RPMI8226 (cell line): ENCODE data around the gene NDUFA8.

Experiments
- DNase-seq: peaks from one replicate; pipeline ENCODE4 v3.0.0-alpha.2; 2015

Gene NDUFA8

DNA sequence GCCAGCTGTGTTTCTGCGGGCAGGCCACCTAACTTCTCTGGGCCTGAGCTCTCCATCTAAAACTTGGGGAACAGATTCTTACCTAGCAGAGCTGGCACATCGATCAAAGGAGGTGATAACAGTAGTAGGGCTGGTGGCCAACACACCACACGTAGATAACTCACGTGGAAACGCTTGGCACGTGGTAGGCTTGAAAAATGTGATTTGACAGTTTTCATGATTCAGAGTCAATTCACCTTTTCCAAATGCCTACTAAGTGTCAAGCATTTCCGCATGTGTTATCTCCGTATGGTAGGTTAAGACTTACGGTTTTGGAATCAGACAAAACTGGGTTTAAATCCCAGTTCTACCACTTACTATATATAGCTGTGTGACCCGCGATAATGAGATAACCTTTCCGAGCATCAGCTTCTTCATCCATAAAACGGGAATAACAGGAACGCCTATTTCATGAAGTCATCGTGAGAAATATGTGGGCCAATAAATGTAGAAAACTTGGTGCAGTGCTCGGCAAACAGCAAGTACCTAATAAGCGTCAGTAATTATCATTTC lies 25.5 kb downstream of the NDUFA8 start:
- no peak for DNase-seq

DNA sequence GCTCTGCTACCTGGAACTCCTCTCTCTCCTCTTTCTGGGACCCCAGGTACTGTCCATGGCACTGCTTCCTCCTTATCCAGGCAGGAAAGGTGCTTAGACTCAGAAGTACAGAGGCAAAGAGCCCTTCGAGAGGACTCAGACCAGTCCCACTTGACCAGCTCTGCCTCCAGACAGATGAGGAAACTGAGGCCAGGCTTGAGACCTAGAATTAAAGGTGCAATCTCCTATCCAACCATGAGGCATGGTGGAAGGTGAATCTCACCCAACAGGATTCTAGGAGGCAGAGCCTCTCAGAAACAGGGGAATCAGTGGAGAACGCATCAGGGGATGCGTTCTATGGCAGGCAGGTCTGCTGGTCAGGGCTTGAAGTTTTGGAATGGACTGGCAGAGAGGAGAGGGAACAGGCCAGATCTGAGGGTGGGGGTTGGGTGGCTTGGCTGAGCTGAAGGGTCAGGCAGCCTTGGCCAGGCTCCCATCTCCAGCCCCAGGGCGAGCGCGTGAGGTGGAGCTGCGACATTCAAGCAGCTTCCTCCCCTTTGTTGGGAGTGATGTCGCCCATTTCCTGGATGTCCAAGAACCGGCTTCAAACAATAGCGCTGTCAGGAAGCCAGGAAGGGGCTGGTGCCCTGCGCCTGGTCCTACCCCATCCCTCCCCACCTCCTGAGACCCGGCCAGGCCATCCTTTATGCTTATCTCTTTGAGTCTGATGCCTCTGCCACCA lies 26.2 kb downstream of the NDUFA8 start:
- DNase-seq = no peak

DNA sequence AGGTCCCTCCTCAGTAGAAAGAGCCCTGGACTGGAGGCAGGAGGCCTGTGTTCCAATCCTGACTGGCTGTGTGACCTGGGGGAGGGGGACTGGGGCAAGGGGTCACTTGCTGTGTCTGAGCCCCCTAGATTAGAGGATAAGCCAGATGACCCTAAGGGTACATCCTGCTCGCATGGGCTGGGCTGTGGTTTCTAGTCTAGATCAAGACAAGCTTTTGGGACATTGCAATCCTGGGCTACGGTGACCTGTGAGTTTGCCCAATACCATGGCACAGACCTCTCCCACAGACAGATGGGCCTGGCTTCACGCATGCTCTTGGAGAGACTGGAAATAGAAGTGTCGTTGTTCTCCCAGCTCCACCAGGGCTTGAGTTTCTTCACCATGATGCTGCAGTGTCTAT lies 27.0 kb downstream of the NDUFA8 start:
- no peak for DNase-seq

DNA sequence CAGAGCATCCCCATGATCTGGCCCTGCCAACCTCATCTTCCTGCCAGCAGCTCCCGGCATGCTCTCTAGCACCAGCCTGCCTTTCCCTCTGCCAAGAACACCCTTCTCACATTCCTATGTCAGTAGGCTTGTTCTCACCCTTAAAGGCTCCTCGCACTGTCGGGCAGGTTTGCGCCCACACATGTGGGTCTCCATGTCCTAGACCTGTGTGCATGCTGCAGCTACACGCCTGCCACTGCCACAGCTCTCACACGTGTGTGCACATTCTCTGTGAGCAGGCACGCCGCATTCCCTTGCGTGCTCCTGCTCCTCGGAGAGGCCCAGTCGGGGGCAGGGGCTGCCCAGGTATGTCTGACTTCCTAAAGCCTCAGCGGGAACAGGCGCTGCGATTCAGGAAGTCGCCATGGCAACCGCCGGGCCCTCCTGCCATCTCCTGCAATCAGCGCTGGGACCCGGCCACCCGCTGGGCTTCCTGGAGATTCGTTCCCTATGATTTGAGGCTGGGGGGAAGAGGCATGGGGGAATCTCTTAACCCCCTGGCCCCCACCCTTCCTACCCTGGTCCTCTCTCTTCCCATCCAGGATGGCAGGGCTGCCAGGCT lies 28.1 kb downstream of the NDUFA8 start:
- no peak for DNase-seq

DNA sequence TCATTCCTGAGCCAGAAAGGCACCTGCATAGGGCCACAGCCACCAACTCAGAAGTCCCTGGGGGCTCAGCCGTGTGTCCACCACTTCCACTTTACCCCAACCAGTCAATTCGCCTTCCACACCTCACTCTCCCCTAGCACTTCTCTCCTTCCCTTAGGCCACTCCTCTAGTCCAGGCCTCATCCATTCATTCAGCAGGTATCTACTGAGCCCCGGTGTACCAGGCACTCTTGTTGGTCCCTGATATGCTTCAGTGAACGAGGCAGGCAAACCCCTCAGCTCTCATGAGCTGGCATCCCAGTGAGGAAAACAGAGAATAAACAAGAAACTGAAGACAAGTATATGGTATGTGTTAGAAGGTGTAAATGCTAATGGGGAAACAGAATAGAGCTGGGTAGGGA lies 28.7 kb downstream of the NDUFA8 start:
- no peak for DNase-seq

DNA sequence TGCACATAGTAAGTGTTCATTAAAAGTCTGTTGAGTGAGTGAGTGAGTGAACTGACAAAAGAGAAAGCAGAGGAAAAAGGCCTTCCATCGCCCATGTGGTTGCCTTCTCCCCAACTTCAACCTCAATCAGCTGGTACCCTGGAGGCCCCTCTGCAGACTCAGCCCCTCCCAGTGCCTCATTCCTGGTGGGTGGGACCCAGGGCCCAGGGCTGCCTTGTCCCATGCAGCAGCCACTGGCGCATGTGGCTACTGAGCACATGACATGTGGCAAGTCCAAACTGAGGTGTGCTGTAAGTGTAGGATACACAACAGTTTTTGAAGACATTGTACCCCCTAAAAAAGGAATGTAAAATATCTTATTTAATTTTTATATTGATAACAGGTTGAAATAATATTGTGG lies 29.6 kb downstream of the NDUFA8 start:
- no peak for DNase-seq

DNA sequence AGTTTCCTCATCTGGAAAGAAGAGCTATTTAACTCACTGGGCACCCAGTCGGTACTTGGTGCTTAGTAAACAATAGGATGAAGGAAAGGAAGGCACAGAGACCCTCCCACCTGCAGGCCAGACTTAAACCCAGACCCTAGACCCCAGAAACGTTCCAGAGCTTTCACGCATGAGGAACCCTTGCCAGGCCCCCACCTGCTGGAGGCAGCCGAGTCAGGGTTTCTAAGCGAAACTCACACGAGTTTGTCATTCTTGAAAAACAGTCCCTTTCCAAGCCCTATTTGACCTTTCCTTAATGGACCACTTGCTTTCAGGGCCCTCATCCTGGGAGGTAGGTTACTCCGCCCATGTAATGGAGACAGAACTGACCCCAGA lies 30.6 kb downstream of the NDUFA8 start:
- no peak for DNase-seq

DNA sequence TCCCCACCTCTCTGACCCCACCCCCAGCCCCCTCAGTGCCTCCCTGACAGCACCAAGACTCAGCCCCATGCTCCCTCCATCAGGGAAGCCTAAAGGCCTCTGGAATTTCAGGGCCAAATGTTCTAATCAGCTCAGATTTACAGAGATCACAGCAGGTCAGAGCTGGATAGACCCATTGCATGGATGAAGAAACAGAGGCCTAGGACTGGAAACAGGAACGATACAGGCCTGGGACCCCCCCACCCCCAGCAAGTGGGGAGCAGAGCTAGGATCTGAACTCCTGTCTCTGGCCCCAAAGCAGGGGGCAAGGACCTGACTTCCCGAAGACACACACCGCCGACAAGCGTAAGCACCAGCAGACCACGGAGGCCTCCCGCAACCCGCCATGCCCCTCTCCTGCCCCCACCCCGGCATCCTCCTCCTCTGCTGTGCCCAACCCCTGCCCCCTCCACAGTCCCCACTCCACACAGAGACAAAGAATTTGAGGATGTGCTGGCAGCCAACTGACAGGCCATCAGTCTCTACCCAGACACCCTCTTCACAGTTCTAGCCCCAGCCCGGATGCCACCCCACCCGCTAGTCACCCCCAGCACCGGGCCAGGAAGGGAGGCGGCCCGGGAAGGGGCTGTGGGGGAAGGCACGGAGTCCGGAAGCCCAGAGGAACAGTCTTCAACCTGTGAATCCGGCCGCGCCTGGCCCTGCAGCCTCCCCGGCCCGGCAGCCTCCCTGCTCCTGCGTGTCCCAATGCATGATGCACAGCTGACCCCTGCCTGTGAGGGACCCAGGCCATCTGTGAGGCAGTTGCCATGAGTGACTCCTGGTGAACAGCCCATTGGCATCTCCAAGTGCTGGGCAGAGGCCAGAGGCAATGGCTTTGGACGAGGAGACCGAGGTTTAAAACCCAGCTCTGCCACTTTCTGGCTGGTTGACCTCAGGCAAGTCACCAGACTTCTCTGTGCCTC lies 31.3 kb downstream of the NDUFA8 start:
- DNase-seq = no peak

DNA sequence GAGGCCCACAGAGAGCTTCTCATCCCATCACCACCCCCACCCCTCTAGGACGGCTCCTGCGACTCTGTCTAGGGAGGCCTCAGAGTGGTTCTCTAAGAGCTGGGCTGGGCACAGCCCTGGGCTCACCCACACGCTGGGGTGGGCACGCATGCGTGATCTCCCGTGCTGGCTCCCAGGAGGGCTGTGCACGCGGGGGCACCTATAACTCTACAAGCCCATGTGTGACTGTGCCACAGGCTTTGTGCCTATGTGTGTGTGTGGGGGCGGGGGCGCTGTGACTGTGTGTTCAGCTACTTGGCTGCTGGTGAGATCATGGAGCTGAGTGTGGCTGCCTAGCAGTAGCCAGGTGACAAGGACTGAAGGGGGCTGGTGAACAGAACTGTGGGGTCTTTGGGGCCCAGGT lies 32.2 kb downstream of the NDUFA8 start:
- DNase-seq = peak; percentile 27

DNA sequence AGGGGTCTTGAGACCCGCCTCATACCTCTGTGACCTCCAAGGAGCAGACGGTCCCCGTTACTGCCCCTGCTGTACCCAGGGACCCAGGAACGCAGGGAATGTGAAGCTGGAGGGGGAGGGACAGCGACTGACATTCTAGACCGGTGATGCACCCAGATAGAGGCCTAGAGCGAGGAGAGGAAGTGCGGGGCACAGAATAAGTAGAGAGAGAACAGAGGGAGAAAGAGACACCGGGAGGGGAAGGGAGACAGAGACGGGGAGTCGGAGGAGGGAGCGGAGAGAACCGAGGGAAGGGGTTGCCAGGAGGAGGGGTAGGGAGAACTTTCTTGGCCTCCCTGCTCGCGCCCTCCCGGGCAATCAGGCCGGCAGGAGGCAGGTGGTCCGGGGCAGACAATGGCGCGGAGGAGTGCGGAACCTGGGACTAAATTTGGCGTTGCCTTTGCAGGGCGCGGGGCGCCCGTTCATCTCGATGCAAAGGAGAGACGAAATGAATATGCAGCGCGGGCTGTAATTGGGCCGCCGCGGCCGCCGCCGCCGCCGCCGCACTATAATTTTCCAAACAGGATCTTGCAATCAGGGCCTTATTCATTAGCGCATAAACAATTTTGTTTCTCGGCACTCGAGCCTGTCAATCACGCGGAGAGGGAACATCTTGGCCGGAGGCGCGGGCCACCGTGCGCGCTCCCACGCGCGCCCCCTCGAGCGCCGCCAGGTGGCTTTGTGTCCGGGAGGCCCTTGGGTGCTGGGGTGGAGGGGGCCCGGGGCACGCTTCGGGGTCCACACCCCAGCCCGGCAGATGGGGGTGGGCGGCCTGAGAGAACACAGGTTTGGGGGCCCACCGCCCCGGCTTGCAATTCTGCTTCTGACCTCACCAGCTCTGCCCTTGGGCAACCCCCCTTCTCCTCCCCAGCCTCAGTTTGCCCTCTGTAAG lies 33.0 kb downstream of the NDUFA8 start:
- no peak for DNase-seq

DNA sequence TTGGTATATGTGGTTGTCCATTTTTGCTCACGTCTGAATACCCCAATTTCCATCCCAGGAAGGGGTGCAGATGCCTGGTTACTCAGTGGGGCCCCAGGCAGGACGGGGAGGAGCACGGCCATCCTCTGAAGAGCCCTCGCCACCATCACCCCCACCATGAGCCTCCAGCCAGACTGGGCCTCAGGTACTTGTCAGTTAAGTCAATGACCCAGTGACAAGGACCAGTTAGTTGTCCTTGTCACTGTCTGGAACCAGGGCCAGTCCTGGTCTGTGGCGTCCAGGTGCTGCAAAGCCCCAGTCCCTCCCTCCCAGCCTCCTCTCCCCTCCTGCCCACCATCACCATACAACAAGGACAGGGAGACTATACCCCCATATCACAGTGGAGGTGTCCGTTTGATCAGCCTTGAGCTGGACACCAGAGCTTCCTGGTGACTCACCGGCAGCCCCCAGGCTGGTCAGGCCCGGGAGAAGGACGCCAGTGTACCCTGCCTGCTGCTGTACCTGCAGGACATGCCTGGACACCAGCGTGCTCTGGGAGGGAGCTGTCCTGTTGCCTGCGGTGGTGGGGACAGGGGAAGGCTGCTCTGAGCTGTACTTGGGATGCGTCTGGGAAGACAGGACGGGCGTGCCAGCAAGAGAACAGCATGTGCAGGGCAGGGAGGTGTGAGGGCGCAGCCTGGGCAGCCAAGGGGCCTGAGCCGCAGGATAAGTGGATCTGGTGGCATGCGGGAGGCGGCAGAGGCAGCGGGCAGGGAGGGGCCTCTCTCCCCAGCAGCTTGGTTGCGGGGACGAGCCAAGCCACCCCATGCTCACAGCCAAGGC lies 33.9 kb downstream of the NDUFA8 start:
- no peak for DNase-seq

DNA sequence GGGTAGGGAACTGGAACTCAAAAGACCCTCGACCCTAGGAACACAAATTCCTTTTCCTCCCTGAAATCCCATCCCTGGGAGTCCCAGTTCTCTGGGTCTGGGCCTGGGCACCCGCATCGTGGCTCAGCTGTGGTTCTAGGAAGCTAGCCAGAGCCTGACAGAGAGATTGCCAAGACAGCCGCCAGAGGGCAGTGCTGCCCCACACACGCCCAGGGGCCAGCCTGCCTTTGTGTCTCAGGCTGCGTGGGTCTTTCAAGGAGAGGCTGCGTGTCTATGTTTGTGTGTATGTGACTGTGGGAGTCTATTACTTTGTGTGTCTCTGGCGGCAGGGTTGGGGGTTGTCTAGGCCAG lies 34.4 kb downstream of the NDUFA8 start:
- DNase-seq = peak; percentile 84

DNA sequence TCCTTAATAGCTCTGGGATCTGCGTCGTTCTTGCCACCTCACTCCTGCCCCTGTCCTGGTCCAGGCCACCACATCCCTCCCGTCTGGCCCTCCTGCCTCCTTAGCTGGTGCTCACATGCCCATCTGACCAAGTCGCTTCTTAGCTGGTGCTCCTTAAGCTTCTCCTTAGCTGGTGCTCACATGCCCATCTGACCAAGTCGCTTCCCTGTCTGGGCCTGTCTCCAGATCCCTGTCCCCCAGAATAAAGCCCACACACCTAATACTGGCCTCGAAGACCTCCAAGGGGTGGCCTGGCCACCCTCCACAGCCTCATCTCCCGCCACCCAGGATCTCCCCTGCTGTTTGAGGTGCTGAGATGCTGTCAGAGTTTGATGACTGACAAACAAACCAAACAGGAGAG lies 35.1 kb downstream of the NDUFA8 start:
- DNase-seq = no peak

DNA sequence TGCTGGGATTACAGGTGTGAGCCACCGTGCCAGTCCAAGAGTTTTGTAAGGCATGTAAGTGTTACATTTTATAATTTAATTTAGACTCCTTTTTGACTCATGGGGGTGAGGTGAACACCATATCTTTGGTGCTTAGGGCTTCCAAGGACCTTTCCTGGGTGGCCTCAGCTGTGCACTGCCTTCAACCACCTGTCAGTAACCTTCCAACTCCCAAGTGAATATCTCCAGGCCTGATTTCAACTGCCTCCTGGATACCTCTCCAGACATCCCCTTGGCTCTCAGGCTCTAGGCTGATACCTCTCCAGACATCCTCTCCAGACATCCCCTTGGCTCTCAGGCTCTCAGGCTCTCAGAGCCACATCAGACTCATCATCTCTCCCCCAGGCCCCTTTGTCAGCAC lies 35.5 kb downstream of the NDUFA8 start:
- no peak for DNase-seq

DNA sequence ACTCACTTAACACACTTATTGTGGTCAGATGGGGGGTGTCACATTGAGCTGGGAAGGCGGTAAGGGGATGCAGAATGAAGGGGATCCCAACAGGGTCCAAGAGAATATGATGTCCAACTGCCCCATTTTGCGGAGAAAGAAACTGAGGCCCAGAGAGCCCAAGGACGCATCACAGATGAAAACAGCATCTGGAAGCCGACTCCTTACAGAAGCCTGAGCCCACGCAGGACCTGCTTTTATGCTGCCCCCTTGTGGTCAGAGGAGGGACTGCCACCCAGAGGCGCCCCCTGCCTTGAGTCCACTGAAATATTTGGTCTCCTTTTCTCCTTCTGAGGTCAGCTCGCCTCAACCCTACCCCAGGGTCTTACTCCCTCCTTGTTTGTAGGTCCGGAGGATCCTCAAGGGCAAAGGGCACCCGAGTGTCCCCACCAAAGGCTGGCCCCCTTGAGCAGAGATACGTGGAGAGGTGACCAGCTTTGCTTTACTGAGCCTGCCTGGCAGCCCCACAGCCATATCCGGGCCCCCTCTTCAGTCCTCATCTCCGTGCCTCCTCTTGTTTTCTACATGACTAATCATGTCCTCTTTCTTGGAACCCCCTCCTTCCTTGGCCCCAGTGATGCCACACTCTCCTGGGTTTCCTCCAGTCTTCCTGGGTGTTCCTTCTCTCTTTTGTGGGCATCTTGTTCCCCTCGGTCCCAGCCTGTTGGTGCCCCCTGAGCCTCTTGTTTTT lies 36.5 kb downstream of the NDUFA8 start:
- peak; percentile 82 for DNase-seq

DNA sequence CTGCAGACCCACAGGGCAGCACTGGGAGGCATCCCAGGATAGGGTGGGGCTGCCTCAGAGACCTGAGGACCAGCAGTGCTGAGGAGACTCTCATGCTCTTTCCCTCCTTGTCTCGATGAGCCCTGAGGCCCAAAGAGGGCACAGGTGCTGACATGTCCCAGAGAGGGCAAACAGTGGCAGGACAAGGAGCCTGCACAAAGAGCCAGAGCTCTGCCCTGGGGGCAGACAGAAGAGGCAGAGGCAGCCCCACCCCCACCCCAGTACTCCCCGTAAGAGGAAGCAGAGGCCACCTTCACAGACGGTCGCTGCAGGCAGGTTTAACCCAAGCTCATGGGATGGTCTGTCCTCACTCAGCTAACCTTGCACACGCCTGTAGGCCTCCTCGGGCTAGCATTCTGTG lies 37.1 kb downstream of the NDUFA8 start:
- DNase-seq = no peak

DNA sequence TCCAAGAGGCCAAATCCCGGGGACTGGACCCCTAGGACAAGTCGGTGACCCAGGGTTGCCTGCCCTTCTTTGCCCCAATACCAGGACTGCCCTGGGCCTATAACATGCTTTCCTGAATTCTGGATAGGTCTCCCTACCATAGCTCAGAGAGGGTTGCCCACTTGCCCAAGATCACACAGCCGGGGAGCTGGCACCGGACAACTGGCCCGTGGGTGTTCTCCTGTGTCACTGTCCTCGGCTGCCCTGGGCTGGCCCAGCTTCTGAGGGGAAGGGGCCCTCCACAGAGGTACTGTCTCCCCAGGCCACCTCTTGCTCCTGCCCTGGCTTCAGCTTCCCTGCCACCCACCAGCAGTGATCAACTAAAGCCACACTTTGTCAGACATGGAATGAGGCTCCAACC lies 37.6 kb downstream of the NDUFA8 start:
- no peak for DNase-seq

DNA sequence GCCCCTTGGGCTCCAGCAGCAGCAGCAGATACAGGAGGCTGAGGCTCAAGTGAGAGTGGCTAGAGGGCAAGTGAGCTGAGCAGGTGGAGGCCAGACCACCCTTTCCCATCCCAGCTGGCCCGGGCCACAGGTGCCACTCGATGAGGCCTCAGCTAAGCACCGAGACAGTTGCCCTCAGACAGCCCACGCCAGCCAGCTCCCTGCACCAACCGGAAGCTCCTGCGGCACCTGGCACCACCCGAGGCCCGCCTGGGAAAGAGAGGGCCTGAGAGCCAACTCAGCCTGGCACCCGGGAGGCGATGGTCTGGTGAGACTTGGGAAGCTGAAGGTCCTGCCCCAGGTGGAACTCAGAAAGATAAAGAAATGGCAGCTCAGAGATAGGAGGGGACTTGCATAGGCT lies 38.2 kb downstream of the NDUFA8 start:
- DNase-seq = no peak

DNA sequence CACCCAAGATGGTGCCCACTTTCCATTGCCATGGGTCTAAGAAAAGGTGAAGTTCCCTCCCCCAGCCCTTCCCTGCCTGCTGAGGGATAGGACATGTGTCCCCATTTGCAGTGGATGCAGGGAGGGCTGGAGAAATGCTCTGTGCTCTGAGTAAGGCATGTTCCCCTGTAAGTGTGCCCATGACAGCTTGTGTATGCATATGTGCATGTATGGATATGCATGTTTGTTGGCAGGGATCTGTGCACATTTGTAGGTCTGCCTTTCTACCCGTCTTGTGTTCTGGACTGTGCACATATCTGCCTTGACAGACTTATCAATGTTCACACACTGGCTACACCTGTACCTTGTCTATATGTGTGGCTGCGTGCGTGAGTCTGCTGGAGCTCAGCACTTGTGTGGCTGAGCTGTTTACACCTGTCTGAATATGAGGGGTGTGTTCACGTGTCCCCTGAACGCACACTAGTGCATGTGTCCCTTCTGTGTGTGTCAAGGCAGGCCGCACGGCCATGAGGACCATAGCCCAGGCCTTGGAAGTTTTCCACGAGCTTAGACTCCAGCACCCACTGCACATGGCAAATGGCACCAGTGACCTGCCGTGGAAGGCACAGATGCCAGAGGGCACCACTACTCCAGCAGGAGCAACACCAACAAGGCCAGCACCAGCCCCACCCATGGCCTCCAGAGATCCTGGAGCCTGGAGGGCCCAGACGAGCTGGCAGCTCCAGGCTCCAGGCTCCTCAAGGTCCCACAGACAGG lies 39.1 kb downstream of the NDUFA8 start:
- DNase-seq = no peak

DNA sequence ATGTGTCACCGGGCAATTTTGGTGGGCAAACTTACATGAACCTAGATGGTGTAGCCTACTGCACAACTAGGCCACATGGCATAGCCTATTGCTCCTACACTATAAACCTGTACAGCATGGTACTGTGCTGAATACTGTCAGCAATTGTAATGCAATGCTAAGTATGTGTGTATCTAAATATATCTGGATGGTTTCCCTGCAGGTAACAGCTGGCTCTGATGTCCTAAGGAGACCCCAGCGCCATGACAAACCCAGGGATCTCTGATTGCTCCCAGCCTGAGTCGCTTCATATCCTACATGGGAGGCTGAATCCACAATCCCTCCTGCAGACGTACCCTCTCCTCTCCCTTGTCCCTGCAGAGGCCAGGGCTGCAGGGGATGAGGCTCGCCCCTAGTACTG lies 39.9 kb downstream of the NDUFA8 start:
- no peak for DNase-seq
